NCI-H2196 treated with DMSO at 0.1 percent for 48 hours (cell line): ENCODE results near the gene HDAC4.
"Not testable (repeated sequence)": the region's sequence is repeated elsewhere in the genome, so short reads cannot be mapped to it uniquely, and the experiment has no call there.

ENCODE experiments used
- DNase-seq: peaks from one replicate; lab custom pipeline; 2025; ENCODE audit not compliant: unreplicated experiment; lab: John Stamatoyannopoulos, UW

The HDAC4 gene

DNA sequence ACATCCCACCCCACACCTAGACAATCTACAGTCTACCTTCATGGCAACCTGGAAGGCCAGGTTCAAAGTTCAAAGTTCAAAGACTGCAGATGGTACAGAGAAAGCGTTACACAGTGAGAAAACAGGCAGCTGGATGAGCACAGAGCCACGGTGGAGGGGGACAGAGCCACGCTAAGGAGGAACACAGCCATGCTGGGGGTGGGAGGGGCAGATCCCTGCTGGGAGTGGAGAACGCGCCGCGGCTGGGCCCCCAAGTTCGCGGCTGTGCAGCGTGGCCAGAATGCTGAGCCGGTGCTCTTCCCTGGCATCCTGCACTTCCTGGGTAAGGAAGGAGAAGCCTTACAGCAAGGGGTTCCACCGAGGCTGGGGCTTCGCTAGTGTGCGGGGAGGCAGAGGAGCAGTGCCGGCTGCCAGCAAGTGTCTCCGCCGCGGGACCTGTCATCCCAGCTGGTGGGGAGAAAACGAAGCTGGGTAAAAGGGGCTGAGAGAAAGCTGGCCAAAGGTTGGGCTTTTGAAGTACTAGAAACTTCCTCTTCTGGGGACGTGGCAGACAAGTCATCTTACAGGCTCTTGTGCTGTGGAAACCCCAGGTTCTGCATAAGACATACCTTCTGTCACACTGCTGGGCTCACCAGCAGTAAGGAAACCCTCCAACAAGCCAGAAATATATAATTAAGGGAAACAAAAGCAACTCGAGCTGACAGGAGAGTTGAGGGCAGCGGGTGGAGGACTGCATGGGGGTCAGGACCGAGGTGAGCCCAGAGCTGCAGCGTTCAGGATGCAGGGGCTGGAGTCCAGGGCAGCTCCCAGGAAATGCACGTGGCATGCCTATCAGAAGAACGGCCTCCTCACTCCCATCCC is 115.5 kb downstream of the HDAC4 start:
- DNase-seq, result no peak

DNA sequence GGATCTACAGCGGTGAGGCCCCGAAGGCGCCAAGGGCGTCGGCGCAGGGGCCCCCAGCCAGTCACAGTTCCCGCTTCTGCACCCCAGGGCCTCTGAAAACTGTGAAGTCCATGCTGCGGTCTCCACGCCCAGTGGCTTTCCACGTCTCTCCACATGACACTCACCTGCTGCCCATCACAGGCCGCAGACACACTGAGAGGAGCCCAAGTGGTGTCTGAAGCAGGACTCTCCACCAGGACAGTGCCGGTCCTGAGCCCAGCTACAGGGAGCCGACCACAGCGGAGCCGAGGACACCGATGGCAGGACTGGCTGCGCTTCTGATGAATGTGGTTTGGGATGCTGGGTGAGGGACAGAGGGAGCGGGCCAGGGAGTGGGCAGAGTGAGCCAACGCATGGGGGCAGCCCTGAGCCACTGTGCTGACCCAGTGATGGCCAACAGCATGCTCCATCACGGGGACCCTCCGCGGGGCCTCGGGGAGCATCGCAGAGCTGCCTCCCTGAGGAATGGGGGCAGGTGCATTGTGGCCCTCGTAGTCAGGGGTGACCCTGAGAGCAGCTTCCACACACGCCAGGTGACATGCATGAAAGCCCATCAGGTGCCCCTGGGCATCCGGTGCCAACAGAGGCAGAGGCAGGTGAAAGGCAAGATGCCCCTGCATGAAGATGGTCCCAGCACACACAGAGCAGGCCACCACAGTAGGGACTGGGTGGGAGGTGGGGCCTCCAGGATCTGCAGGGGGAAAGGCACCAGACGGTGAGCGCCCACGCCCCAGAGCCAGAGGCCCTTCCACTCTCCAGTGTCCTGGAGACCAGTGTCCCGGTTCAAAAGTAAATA is 116.6 kb downstream of the HDAC4 start:
- no peak for DNase-seq

DNA sequence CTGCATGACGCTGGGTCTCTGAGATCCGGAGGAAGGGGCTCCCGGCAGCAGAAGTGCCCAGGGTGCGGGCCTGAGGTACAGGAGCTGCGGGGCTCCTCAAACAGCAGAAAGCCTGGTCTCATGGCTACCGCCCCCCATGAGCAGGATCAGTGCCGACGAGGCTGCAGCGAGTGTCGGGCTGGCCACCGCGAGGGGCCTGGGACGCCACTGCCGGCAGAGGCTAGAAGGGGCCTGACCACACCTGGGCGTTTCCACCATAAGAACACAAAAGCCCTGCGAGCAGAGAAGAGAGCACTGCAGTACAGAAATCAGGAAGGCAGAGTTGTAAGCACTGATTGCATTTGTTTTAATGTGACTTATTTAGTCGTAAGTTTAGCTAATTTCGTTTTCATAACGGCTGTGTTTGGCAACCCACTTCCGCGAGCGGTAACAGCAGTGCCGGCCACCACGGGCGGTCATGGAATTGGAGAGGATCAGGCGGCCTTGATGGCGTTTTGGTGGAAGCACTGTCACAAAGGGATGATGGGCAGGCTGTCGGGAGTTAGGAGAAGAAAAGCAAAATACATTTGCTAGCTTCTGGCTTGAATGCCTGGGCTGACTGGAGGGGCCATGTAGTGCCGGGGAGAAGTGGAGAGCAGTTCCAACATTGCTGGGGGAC is 117.4 kb downstream of the HDAC4 start:
- DNase-seq, result no peak

DNA sequence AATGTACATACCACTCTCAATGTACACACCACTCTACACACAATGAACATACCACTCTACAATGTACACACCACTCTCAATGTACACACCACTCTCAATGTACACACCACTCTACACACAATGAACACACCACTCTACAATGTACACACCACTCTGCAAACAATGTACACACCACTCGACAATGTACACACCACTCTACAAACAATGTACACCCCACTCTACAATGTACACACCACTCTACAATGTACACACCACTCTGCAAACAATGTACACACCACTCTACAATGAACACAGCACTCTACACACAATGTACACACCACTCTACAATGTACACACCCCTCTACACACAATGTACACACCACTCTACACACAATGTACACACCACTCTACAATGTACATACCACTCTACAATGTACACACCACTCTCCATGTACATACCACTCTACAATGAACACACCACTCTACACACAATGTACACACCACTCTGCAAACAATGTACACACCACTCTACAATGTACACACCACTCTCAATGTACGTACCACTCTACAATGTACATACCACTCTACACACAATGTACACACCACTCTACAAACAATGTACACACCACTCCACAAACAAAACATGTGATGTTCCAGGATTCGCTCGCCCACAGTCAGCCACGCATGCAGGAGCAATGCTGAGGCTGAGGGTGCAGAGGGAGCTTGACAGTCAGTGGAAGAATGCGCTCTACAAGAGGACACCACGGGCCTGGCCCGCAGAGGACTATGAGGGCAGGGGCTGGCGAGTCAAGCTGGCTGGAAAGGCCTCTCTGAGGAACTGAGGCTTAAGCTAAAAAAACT is 118.2 kb downstream of the HDAC4 start:
- DNase-seq, result no peak

DNA sequence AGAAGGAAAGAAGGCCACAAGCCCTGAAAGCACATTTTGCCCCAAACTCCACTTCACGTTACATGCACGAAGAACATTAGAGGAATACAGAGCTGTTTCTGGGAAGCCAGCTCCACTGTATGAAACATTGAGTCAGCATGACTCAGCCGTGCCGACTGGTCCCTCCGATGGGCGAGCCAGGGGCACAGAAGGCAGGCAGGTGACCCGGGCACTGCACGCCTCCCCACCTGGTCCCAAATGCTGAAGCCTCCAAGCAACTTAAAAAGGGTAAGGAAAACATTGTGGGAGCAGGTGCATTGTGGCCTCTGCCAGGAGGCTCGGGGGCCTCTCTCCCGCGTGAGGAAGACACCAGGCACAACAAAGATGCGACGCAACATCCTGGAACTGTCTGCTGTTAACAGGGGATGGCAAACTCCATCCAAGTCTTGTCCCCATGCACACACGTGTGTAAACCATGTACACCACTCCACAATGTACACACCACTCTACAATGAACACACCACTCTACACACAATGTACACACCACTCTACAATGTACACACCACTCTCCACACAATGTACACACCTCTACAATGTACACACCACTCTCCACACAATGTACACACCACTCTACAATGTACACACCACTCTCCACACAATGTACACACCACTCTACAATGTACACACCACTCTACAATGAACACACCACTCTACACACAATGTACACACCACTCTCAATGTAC is 120.4 kb downstream of the HDAC4 start:
- DNase-seq, result not testable (repeated sequence)

DNA sequence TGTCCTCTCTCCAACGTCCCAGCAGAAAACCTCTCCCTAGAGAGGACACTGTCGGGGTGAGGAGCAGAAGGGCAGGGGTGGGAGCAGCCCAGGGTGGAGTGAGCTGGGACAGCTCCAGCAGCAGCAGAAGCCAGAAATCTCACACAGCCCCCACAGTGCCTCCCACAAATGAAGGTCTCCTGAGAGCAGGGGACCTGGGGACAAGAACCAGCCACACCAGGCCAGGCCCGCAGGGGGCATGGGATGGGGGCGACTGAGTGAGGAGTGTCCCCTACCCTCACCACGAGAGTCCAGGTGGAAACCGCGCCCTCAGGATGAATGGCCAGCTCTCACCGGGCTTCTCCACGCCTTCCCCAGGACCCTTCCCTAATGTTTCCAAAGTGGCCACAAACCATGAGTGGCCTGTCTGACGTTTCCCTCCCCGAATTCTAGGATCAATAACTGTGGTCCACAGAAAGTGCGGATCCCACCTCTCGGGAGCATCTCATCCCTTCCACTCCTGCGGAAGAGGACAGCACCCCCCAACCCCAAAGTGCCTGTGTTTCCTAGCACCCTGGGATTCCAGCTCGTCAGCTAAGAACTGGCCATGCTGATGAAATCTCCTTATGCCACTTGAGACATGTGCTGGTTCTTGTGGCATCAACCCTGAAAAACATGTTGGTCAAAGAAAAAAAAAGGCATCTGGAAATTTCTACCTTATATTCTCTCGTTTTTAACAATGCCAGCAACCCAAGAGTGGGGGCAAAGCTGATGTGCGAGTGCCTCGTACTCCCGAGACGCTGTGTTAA is 121.1 kb downstream of the HDAC4 start:
- DNase-seq, result no peak

DNA sequence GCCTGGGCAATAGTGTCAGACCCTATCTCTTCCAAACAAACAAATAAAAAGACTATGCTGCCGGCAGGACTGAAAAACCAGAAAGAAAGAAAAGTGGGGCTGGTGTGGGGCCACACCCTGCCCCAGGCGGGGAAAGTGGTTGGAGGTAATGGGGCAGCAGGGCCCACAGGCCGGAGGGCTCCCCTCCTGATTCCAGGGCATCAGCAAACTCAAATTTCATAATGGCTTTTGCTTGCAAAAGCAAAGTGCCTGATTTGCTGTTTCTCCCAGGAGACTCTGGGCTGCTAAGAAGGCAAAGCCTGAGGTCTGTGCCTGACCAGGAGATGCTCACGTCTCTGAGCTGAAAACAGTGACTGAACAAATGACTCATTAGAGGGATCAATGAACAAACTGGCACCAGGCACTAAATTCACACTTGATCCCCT is 121.9 kb downstream of the HDAC4 start:
- no peak for DNase-seq

DNA sequence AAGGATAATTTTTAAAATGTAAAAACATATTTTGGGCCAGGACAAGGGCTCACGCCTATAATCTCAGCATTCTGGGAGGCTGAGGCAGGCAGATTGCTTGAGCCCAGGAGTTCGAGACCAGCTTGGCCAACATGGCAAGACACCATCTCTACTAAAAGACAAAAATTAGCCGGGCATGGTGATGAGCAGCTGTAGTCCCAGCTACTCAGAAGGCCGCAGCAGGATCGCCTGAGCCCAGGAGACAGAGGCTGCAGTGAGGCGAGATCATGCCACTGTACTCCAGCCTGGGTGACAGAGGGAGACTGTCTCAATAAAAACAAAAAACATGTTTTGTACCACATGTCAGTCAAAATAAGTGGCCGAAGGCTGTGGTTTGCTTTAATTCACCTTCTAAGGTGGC is 122.5 kb downstream of the HDAC4 start:
- no peak for DNase-seq

DNA sequence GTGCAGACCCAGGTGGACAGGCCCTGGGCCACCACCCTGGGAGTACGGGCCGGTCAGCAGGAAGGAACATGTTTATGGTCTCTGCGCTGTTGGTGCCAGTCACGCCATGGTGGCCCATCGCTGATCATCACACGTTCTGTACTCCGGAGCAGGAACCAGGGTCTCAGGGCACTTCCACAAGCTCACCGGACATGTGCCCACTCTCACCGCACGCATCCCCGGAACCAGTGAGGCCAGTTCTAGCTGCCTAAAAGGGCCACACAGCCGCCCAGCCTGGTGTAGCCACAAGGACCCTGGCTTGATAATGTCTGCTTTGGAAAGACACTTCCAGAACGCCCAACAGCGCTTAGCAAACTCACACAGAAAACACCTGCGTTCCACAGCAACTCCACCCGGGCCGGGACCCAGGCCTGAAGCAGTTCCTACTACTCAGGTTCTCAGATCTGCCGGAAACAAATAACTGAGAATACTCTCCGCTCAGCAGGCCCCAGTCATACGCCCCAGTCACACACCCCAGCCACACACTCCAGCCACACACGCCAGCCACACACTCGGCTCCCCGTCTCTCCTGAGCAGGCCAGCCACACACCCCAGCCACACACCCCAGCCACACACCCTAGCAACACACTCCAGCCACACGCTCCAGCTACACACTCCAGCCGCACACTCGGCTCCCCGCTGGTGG is 123.3 kb downstream of the HDAC4 start:
- no peak for DNase-seq

DNA sequence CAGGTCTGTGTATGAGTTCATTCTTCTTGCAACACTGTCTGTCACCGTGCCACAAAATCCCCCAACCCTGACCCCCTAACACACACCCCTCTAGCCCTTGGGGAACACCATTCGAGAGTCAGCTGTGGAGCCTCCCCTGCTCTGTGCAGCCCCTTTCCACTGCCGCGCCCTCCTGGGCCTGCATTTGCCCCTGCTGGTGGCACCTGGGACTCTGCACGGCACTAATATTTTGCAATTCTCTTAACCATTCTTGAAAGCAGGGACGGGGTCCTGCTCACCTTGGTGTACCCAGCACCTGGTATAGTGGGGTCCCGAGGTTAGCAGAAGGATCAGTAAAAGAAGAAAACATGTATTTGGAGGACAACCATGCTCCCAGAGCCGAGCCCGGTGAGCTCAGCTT is 124.0 kb downstream of the HDAC4 start:
- no peak for DNase-seq

DNA sequence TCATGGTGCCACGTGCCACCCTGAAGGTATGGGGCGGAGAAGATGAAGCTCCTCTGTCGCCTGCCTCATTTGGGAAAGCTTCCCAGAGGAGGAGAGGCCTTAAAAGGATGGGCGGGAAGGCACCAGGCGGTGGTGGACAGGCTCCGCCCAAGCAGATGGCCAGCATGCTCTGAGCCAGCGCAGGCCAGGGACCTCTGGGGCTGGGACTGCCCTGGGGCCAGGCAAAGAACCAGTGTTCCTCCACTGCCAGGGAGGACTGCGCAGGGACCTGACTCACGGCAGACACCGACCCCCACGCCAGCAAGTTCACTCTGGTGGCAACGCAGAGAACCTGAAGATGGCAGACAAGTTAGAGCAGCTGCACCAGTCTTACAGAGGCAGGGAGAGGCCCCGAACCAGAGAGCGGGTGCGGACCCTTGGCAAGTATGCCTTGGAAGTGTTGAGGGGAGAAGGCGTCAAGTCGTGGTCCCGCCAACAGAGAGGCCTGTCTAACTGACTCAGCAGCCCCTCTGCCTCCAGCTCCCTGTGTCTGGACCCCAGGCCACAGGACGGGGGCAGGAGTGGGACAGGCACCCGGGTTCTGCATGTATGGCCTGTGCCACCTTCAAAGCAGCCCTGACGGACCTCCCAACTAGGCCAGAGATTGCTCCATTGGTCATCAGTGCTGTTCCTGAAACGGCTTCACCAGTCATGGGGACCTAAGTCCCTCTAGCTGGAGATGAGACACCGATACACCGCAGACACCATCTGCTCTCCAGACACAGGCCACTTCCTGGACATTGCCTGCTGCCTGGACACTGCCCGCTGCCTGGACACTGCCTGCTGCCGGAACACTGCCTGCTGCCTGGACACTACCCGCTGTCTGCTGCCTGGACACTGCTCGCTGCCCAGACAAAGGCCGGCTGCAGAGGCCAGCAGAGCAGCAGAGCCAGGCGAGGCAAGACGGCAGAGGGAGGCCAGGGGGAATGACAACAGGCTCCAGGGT is 124.7 kb downstream of the HDAC4 start:
- no peak for DNase-seq

DNA sequence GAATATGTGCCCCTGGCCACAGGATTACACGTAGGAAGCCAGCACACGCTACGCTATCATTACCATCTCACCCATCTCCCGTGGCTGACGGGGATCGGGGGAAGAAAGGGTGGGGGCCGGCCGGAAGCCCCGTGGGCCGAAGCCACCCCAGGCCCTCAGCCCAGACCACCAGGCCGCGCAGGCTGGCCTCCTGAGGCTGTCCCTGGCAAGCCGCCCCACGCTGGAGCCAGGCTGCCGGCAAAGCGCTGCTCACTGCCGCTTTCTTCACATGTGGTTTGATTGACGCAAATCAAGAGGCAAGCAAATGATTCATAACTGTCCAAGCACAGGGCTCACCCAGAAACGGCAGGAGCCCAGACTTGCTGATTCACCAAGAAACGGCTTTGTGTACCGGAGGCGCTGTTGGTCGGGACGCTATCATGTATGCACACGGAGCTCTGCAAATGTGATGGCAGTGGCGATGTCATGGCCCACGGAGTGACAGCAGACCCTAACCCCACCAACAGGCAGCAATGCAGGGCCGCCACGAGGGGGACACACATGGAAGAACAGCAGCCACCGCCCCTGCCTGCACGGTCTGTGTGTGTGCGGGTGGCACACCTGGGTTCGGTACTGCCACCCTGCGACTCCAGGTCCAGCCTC is 125.7 kb downstream of the HDAC4 start:
- DNase-seq, result no peak

DNA sequence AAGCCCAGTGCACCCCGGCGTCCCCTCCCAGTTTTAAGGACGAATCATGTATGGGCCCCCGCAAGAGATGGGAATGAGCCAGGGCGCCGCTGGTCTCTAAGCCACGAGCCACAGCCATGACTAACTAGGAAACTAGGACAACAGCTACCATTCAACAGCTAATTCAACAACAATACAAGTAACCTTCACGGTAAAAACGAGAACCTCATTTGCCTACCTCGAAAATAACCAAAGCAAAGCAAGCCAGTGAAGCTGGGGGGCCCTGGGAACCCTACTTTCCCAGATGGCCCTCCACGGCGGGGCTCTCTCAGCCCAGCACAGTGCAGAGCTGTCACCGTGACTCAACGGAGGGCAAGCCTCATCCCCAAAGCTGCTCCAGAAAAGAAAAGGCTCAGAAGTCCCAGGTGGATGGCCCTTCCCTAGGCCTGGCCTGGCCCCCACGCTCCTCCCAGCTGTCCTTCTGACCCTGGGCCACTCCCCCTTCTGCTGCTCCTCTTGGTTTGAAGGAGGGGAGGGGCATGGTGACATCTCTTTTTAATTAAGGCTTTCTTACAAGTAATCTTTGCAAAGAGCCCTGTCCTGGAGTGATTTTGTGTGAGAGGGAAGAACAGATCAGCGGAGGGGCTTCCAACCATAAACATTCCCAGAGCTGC is 126.3 kb downstream of the HDAC4 start:
- DNase-seq, result no peak

DNA sequence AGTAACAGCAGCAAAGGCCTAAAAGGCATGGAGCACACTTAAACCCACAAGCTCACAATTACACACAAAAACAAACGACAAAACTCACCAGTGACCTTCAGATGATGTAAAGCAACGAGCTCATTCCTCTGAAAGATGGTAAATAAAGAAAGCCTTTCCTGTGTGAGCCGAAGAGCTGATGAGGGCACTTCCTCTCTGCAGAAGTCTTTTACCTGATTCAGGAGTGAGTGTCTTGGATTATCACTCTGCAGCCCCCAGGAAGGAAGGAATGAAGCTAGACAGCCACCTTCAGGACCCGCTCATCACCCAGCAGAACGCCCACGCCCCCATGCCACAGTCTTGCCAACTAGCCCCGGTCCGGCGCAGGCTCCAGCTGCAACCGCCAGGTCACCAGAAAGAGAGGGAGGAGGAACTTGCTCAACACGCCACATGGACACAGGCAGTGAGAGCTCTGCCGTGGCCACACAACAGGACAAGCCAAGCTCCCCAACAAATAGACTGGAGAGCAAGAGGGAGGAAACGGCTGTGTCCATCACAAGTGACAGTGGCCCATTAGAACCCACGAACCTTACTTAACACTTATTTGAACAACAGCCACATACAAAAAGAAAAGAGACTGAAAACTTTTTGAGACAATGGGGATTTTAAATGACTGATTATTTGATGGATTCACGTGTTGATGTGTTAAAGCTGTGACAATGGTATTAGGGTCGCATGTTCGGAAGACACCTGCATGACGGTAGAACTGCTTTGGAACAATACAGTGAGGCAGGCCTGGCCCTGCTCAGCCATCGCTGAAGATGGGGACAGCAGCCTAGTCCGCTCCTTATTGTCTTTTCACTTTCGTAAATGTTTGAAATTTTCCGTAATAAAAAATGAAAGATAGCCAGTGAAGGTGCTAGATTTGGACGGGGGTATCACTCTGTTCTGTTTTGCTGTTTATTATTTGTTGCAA is 127.3 kb downstream of the HDAC4 start:
- no peak for DNase-seq

DNA sequence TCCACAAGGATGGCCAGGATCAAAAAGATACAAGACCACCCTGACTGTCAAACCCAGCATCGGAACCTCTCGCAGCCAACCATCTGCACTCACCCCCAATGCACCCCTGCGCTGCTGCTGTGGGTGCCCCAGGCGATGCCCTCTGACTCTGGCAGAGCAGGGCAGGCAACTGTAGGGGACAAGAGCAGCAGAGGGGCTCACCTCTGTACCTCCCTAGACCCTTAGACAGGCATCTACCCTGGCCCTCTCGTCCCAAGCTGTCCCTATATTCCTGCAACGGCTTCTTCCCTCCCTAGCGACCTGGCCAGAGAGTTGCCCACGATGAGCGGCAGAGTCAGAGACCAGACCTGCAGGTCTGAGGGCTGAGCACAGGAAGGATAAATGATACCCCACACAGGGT is 128.2 kb downstream of the HDAC4 start:
- DNase-seq, result no peak
